HG02588 (cell line): ENCODE data around the gene INF2.
"Not testable (repeated sequence)": the region's sequence is repeated elsewhere in the genome, so short reads cannot be mapped to it uniquely, and the experiment has no call there.

Experiments
- ATAC-seq: cut with Tn5 transposase; IDR thresholded peaks from one replicate; pipeline ENCODE4 v1.9.1; 2021; ENCODE audit warnings: mild to moderate bottlenecking, moderate library complexity; ENCODE audit not compliant: unreplicated experiment

INF2 gene

GRCh38 chr14:104657101-104657524, 32.3 kb upstream of the INF2 start:
- no peak for ATAC-seq

GRCh38 chr14:104657563-104658324, 31.7 kb upstream of the INF2 start:
- no peak for ATAC-seq

DNA sequence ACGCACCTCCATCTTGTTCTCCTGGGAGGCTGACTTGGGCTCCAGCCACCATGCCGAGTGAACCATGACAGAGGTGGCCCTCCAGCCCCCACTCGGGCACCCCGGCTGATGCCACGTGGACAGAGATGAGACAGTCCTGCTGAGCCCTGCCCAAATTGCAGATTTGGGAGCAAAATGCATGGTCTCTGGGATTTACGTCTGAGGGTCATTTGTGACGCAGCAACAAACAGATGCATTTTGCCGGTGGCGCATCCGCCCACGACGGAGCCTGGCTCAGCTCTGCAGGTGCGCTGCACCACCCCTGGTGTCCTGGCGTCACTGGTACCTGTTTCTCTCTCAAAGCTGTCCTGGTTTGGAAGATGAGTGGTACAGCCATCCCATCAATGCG, 31.1 kb upstream of the INF2 start:
- ATAC-seq = no peak

GRCh38 chr14:104659146-104659545, 30.3 kb upstream of the INF2 start:
- no peak for ATAC-seq

- ATAC-seq = no peak
Observed at GRCh38 chr14:104659764-104660523, 29.5 kb upstream of the INF2 start.

- ATAC-seq = peak; percentile 37
Observed at GRCh38 chr14:104660597-104660996, 28.8 kb upstream of the INF2 start.

GRCh38 chr14:104661086-104661485, 28.3 kb upstream of the INF2 start:
- no peak for ATAC-seq

- ATAC-seq = not testable (repeated sequence)
Observed at GRCh38 chr14:104661528-104662157, 27.8 kb upstream of the INF2 start.

DNA sequence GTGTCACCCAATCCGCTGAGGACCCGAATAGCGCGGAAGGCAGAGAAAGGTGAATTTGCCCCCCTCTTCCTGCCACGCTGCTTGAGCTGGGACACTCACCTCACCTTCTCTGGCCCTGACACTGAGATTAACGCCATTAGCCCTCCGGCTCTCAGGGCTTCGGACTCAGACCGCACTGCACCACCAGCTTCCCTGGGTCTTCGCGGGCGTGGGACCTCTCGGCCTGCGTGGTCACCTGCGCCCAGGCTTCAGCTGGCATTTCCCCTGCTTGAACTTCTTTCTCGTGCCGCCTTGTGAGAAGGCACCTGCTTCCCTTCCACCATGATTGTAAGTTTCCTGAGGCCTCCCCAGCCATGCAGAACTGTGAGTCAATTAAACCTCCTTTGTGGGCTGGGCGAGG, 26.9 kb upstream of the INF2 start:
- not testable (repeated sequence) for ATAC-seq

- no peak for ATAC-seq
Observed at GRCh38 chr14:104664107-104664506, 25.3 kb upstream of the INF2 start.

GRCh38 chr14:104664588-104664987, 24.8 kb upstream of the INF2 start:
- no peak for ATAC-seq

- ATAC-seq = no peak
Observed at GRCh38 chr14:104665114-104665656, 24.2 kb upstream of the INF2 start.

- ATAC-seq = no peak
Observed at GRCh38 chr14:104665657-104666522, 23.5 kb upstream of the INF2 start.

DNA sequence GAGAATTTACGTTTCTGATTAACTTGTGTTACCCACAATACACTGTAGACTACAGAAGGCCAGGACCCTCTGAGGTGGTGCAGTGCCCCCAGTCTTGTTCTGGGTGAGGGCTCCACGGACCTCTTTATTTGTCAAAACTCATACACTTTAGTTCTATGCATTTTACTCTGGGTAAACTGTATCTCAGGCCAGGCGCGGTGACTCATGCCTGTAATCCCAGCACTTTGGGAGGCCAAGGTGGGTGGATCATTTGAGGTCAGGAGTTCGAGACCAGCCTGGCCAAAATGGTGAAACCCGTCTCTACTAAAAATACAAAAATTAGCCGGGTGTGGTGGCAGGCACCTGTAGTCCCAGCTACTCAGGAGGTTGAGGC, 22.9 kb upstream of the INF2 start:
- not testable (repeated sequence) for ATAC-seq

DNA sequence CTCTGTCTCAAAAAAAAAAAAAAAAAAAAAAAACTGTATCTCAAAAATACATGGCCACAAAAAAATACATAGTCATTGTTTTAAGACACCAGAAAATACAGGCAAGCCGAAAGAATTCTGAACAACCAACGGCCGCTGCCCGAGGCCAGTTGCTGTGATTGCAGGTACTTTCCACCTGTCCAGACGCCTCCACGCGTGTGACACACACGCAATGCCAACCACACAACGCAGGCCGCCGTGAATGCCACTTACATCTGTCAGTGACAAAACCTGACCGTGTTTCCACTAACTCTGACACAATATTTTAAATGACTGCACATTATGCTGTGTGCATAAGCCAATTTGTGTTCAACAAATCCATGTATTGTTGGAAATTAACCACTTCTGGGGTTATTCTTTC, 22.4 kb upstream of the INF2 start:
- ATAC-seq = no peak

DNA sequence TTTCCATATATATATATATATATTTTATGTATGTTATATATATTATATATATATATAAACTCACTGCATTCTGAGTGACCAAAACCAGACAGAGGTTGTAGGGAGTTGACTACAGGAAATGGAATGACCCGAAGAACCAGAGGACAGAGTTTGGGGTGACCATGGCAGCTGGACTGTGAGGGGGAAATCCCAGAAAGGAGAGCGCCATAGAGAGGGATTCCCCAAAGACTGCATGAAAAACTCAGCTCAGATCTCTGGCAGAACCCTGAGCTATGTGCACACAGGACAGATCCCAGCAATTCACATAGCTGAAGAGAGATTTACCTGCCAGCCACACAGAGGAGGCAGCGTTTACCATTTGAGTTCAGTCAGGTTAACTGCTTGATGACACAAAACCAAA, 19.7 kb upstream of the INF2 start:
- ATAC-seq = no peak

- not testable (repeated sequence) for ATAC-seq
Observed at GRCh38 chr14:104671330-104671977, 18.0 kb upstream of the INF2 start.

- not testable (repeated sequence) for ATAC-seq
Observed at GRCh38 chr14:104672119-104672518, 17.3 kb upstream of the INF2 start.

- ATAC-seq = no peak
Observed at GRCh38 chr14:104673481-104673880, 15.9 kb upstream of the INF2 start.

DNA sequence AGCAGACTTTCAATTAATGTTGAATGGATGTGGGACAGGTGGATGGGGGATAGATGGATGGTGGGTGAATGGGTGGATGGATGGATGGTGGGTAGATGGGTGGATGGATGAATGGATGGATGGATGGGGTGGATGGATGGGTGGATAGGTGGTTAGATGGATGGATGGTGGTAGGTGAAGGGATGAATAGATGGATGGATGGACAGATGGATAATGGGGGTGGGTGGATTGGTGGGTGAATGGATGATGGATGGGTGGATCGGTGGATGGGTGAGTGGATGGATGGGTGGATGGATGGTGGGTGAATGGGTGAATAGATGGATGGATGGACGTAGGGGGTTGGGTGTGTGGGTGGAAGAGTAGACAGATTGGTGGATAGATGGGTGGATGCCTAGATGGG, 14.0 kb upstream of the INF2 start:
- no peak for ATAC-seq
